Spinal cord (tissue), 10 donors: Measurements from ENCODE around the gene CPSF6. TPM values are rescaled to one million over a fixed set of nuclear protein-coding genes. Genes with fewer than 3 reads are reported as not detected.
"Not testable (repeated sequence)": the region's sequence is repeated elsewhere in the genome, so short reads cannot be mapped to it uniquely, and the experiment has no call there.

Experiments used
- DNase-seq, 6 donors: peaks; one replicate each; pipeline versions ENCODE4 v3.0.0 to v3.0.0-alpha.2; 2013 to 2015; ENCODE audit warnings: low spot score in 6 of 6, low read depth in 4 of 6
- H3K27ac ChIP-seq: one replicate; pipeline ENCODE4 v1.5.1; 2013; ENCODE audit warnings: low read depth, low read length, control low read depth
- H3K27me3 ChIP-seq: one replicate; pipeline ENCODE4 v1.6.1; 2013; ENCODE audit warnings: low read length; ENCODE audit not compliant: control insufficient read depth, insufficient read depth
- H3K36me3 ChIP-seq: one replicate; pipeline ENCODE4 v1.6.1; 2013; ENCODE audit warnings: low read length; ENCODE audit not compliant: control insufficient read depth, insufficient read depth
- H3K4me1 ChIP-seq: one replicate; pipeline ENCODE4 v1.6.1; 2013; ENCODE audit warnings: low read length; ENCODE audit not compliant: control insufficient read depth, insufficient read depth
- H3K4me3 ChIP-seq: one replicate; pipeline ENCODE4 v1.5.1; 2013; ENCODE audit warnings: low read depth, low read length, control low read depth
- H3K9me3 ChIP-seq: one replicate; pipeline ENCODE4 v1.6.1; 2013; ENCODE audit warnings: low read length; ENCODE audit not compliant: control insufficient read depth, insufficient read depth
- WGBS: methylation state at CpG from one replicate; pipeline ENCODE4 v1.1.5; 2013; ENCODE audit warnings: missing lambda C conversion rate; ENCODE audit not compliant: insufficient coverage; 5-methylcytosine and 5-hydroxymethylcytosine counted together
- polyA plus RNA-seq, 2 donors: library from polyadenylated mRNA; unstranded; fragments of 120-200 nt; gene quantifications; one replicate each; pipeline ENCODE4 v1.2.1, GENCODE V29; 2013; ENCODE audit not compliant: insufficient read length in 2 of 2
- total RNA-seq, 2 donors: library from RNA; depleted of rRNA in 1 of 2; stranded (reverse); fragments of 120-200 nt in 1 of 2; fragments of >200 nt in 1 of 2; gene quantifications; one replicate each; pipeline versions ENCODE4 v1.2.3 to v1.2.4, GENCODE V29; 2013 to 2014
- donor health status: healthy.

CPSF6 gene
- total and polyA plus RNA-seq, 4 donors = 41.1 to 83.0 (median 76.0) TPM

- H3K27ac ChIP-seq = no peak overlapping the region
- no peaks in the 10 kb centered on the region for H3K4me1 ChIP-seq
- no CpG with 5 or more reads among the region's 2 CpGs for WGBS
- H3K4me3 ChIP-seq = no peak overlapping the region
- H3K36me3 ChIP-seq = peaks cover 16% of the 10 kb centered on the region
- H3K27me3 ChIP-seq = no peaks in the 10 kb centered on the region
- H3K9me3 ChIP-seq = no peaks in the 10 kb centered on the region
- no peak for DNase-seq
Measured at GRCh38 chr12:69254862-69255261, 15.5 kb downstream of the CPSF6 start.

- H3K27ac ChIP-seq = no peak overlapping the region
- H3K4me3 ChIP-seq = no peak overlapping the region
- H3K4me1 ChIP-seq = no peaks in the 10 kb centered on the region
- WGBS = 97% methylated on average over 8 of the region's 10 CpGs
- no peaks in the 10 kb centered on the region for H3K9me3 ChIP-seq
- H3K27me3 ChIP-seq = no peaks in the 10 kb centered on the region
- no peak for DNase-seq
- peaks cover 25% of the 10 kb centered on the region for H3K36me3 ChIP-seq
Measured at GRCh38 chr12:69258655-69259054, 19.3 kb downstream of the CPSF6 start.

DNA sequence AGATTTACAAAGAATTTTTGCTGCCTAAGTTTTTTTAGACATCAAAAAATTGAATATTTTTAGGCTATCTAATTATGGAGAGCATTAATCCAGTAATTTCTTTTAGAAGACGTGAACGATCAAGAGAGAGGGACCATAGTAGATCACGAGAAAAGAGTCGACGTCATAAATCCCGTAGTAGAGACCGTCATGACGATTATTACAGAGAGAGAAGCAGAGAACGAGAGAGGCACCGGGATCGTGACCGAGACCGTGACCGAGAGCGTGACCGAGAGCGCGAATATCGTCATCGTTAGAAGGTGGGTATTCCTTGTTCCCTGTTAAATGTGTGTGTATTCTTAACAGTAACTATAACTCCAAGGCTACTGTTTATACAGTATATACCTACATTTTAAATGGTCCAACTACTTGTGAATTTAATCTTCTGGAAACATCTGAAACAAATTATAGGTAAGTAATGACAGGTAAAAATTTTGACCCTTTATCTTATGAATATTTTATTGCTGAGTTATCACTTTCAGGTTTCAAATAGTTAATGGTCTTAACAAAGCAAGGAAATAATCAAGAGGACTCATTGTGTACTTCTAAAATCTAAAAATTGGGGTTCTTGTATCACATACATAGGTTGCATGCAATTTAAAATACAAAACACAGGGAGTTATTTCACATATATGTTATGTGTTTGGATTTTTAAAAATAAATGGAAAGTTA lies 23.1 kb downstream of the CPSF6 start:
- Histone ChIP-seq H3K27ac (no peak overlapping the region), H3K36me3 (peaks cover 27% of the 10 kb centered on the region), H3K4me3 (no peak overlapping the region), H3K27me3 (no peaks in the 10 kb centered on the region), H3K4me1 (no peaks in the 10 kb centered on the region), H3K9me3 (no peaks in the 10 kb centered on the region)
- WGBS = 93% methylated on average over 5 of the region's 20 CpGs
- no peak for DNase-seq

DNA sequence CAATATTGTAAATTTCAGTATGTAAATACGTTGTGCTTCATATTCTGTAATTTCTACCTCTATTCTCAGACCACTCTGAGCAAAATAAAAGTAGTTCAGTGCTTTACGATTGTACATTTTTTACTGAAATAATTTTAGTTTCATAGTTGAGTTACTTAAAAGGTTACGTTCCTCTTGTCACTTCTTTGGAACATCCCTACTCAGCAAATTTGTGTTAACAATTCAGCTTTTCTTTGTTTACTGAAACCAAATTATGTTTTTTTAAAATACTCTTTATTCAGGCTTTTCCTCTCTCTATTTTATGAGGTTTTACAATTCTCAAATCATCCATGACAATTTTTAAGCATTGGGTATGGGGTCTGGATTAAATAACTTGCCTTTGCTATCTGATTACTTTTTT lies 25.8 kb downstream of the CPSF6 start:
- Histone ChIP-seq H3K27me3 (no peaks in the 10 kb centered on the region), H3K27ac (no peak overlapping the region), H3K36me3 (peaks cover 12% of the 10 kb centered on the region), H3K9me3 (no peaks in the 10 kb centered on the region), H3K4me1 (no peaks in the 10 kb centered on the region), H3K4me3 (no peak overlapping the region)
- DNase-seq = no peak
- WGBS = no CpG with 5 or more reads among the region's 3 CpGs

DNA sequence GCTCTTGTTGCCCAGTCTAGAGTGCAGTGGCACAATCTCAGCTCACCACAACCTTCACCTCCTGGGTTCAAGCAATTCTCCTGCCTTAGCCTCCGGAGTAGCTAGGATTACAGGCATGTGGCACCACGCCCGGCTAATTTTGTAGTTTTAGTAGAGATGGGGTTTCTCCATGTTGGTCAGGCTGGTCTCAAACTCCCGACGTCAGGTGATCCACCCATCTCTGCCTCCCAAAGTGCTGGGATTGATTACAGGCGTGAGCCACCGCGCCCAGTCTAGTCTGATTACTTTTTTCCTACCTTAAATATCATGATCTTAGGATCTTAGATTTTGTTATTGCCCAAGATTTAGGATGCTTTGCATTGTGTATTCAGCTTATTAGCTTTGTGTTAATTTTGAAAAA lies 26.3 kb downstream of the CPSF6 start:
- H3K27me3 ChIP-seq, H3K27ac ChIP-seq, H3K4me1 ChIP-seq, DNase-seq, H3K9me3 ChIP-seq, H3K4me3 ChIP-seq: not testable (repeated sequence)
- WGBS = 74% methylated on average over 5 of the region's 8 CpGs
- peaks cover 11% of the 10 kb centered on the region for H3K36me3 ChIP-seq

DNA sequence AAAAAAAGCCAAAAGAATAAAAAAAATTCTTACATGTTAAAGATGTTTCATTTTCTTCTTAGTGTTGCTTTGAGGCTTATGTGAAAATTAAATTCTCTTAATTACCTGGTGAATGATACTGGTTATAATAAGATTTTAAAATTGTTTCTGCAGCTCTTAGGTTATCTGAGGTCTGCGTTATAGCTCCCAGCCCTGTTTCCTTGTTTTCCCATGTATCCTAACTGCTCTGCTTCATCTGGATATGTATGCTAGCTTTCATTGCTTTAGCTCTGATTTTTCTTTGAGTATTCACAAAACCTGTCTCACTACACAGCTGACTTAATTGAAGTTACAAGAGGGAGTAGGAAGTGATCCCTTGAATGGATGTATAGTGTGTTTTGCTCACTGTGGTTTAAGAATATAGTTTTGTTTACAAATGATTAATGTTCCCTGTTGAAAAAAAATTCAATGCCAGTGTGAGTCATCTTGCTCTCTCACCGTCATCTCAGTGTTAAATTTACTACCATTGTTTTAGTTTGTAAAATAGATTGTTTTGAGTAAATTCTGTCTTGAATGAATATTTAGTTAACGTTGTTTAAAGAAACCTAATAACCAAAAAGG lies 26.8 kb downstream of the CPSF6 start:
- no peaks in the 10 kb centered on the region for H3K27me3 ChIP-seq
- H3K9me3 ChIP-seq = no peaks in the 10 kb centered on the region
- H3K36me3 ChIP-seq = peaks cover 10% of the 10 kb centered on the region
- peak overlapping the region; percentile 10 for H3K27ac ChIP-seq
- no peaks in the 10 kb centered on the region for H3K4me1 ChIP-seq
- WGBS = no CpG with 5 or more reads among the region's 3 CpGs
- no peak overlapping the region for H3K4me3 ChIP-seq
- peak in 1 of 6 donors; percentile 78 for DNase-seq

DNA sequence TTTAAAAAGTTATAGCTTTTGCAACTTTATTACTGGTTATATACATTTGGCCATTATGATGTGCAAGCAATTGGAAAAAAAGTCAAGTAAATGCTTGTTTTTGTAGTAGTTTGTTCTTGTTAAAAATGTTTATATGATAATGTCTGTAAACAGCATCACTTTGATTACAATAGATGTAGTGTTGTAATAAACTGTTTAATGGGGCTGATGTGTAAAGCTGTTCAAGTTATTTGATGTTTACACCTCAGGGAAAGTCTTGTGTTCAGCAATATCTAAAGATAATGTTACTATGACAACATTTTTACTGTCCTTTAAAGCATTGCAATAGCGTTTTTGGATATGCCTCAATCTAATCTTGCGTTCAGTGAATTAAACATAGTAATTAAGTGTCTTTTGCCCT lies 30.4 kb downstream of the CPSF6 start:
- WGBS = no CpG with 5 or more reads among the region's 2 CpGs
- H3K27me3 ChIP-seq = no peaks in the 10 kb centered on the region
- no peak overlapping the region for H3K27ac ChIP-seq
- no peak for DNase-seq
- peaks cover 3% of the 10 kb centered on the region for H3K36me3 ChIP-seq
- no peak overlapping the region for H3K4me3 ChIP-seq
- no peaks in the 10 kb centered on the region for H3K9me3 ChIP-seq
- no peaks in the 10 kb centered on the region for H3K4me1 ChIP-seq

- no peaks in the 10 kb centered on the region for H3K4me1 ChIP-seq
- H3K9me3 ChIP-seq = no peaks in the 10 kb centered on the region
- H3K27me3 ChIP-seq = no peaks in the 10 kb centered on the region
- no peak overlapping the region for H3K4me3 ChIP-seq
- H3K36me3 ChIP-seq = no peaks in the 10 kb centered on the region
- H3K27ac ChIP-seq = no peak overlapping the region
- no peak for DNase-seq
- WGBS = no CpG with 5 or more reads among the region's 5 CpGs
Measured at GRCh38 chr12:69272511-69272910, 33.1 kb downstream of the CPSF6 start.

GRCh38 chr12:69274861-69275260 lies 35.5 kb downstream of the CPSF6 start:
- WGBS = no CpG with 5 or more reads among the region's 1 CpG
- H3K9me3 ChIP-seq = no peaks in the 10 kb centered on the region

DNA sequence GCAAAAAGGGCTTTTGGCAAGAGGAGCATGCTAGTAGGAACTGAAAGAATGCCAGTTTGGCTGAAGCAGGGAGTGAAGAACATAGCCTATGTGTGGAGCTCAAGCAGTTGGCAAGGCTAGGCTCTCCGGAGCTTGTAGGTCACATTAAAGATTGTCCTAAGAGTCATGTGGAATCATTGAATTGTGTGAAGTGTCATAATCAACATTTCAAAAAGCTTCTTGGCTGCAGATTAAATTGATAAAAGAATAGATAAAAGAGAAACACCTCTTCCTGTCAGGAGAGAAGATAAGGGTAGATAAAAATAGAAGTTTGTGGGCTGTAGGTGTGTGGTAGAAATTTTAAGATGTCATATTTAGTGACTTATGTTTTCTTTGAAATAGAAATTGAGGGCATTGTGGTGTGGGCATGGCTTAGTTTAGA lies 36.1 kb downstream of the CPSF6 start:
- no peaks in the 10 kb centered on the region for H3K4me1 ChIP-seq
- H3K4me3 ChIP-seq = no peak overlapping the region
- WGBS = no CpG with 5 or more reads among the region's 1 CpG
- H3K27ac ChIP-seq = no peak overlapping the region
- H3K36me3 ChIP-seq = no peaks in the 10 kb centered on the region
- no peaks in the 10 kb centered on the region for H3K9me3 ChIP-seq
- H3K27me3 ChIP-seq = no peaks in the 10 kb centered on the region
- DNase-seq = peak in 1 of 6 donors; percentile 35

More at GRCh38 chr12:69274861-69275260, 35.5 kb downstream of the CPSF6 start:
- H3K4me3 ChIP-seq = no peak overlapping the region
- H3K27ac ChIP-seq = no peak overlapping the region
- no peaks in the 10 kb centered on the region for H3K36me3 ChIP-seq
- no peak for DNase-seq
- no peaks in the 10 kb centered on the region for H3K4me1 ChIP-seq
- H3K27me3 ChIP-seq = no peaks in the 10 kb centered on the region
